Astrocyte (in vitro differentiated cells and primary cell): ENCODE data around the gene FLNC. TPM values are rescaled to one million over a fixed set of nuclear protein-coding genes. Genes with fewer than 3 reads are reported as not detected.

ENCODE experiments used
- DNase-seq: peaks from one replicate; pipeline ENCODE4 v3.0.0-alpha.2; 2010; ENCODE audit warnings: low read depth
- FAIRE-seq: peaks from 2 replicates; lab custom pipeline; 2011; peaks lifted over from hg19 to GRCh38; lab: Jason Lieb, UNC
- H2AFZ ChIP-seq: 2 replicates; pipeline ENCODE4 v1.6.0; 2012; ENCODE audit warnings: low read depth, low read length, inconsistent platforms
- H3K27ac ChIP-seq: 2 replicates; pipeline ENCODE4 v1.5.1; 2011; ENCODE audit warnings: low read depth, low read length, inconsistent platforms
- H3K27me3 ChIP-seq: 2 replicates; pipeline ENCODE4 v1.6.0; 2011; ENCODE audit warnings: low read length, inconsistent platforms; ENCODE audit not compliant: insufficient read depth
- H3K36me3 ChIP-seq: 2 replicates; pipeline ENCODE4 v1.5.1; 2011; ENCODE audit warnings: low read length, inconsistent platforms; ENCODE audit not compliant: insufficient read depth
- H3K4me1 ChIP-seq: 2 replicates; pipeline ENCODE4 v1.5.1; 2011; ENCODE audit warnings: low read length, inconsistent platforms; ENCODE audit not compliant: insufficient read depth
- H3K4me2 ChIP-seq: 2 replicates; pipeline ENCODE4 v1.6.0; 2012; ENCODE audit warnings: low read length, inconsistent platforms
- H3K4me3 ChIP-seq: 2 replicates; pipeline ENCODE4 v1.5.1; 2011; ENCODE audit warnings: low read depth, mild to moderate bottlenecking, low read length, inconsistent platforms; ENCODE audit not compliant: insufficient read depth
- H3K79me2 ChIP-seq: 2 replicates; pipeline ENCODE4 v1.6.0; 2012; ENCODE audit warnings: mild to moderate bottlenecking, low read length, inconsistent platforms; ENCODE audit not compliant: insufficient read depth
- H3K9ac ChIP-seq: 2 replicates; pipeline ENCODE4 v1.6.0; 2012; ENCODE audit warnings: mild to moderate bottlenecking, low read length, inconsistent platforms
- H3K9me3 ChIP-seq: 2 replicates; pipeline ENCODE4 v1.5.1; 2012; ENCODE audit warnings: low read depth, mild to moderate bottlenecking, low read length, inconsistent platforms; ENCODE audit not compliant: insufficient read depth
- H4K20me1 ChIP-seq: 2 replicates; pipeline ENCODE4 v1.6.0; 2012; ENCODE audit warnings: low read length, inconsistent platforms; ENCODE audit not compliant: insufficient read depth
- H3K27ac Mint-ChIP-seq: one replicate; pipeline ENCODE4 v1.8.0; 2021; ENCODE audit warnings: mild to moderate bottlenecking, mixed read lengths; ENCODE audit not compliant: unreplicated experiment
- H3K27me3 Mint-ChIP-seq: one replicate; pipeline ENCODE4 v1.8.0; 2021; ENCODE audit warnings: low read depth, mixed read lengths; ENCODE audit not compliant: unreplicated experiment
- H3K36me3 Mint-ChIP-seq: one replicate; pipeline ENCODE4 v1.8.0; 2021; ENCODE audit warnings: low read depth, mixed read lengths; ENCODE audit not compliant: unreplicated experiment
- H3K4me1 Mint-ChIP-seq: one replicate; pipeline ENCODE4 v1.8.0; 2021; ENCODE audit warnings: low read depth, mixed read lengths; ENCODE audit not compliant: unreplicated experiment
- H3K4me3 Mint-ChIP-seq: one replicate; pipeline ENCODE4 v1.8.0; 2021; ENCODE audit warnings: mild to moderate bottlenecking, moderate library complexity, mixed read lengths; ENCODE audit not compliant: unreplicated experiment
- H3K9me3 Mint-ChIP-seq: one replicate; pipeline ENCODE4 v1.8.0; 2021; ENCODE audit warnings: mild to moderate bottlenecking, mixed read lengths; ENCODE audit not compliant: unreplicated experiment
- CTCF ChIP-seq: IDR thresholded peaks from 2 replicates; pipeline ENCODE4 v1.5.1; 2011; ENCODE audit warnings: low read depth, mild to moderate bottlenecking, inconsistent platforms, low read length, moderate library complexity; ENCODE audit not compliant: insufficient read depth
- EZH2 ChIP-seq: IDR thresholded peaks from 2 replicates; pipeline ENCODE4 v1.6.1; 2012; ENCODE audit warnings: mild to moderate bottlenecking, low read length, inconsistent platforms; ENCODE audit not compliant: insufficient read depth
- total RNA-seq: library from RNA; stranded (reverse); gene quantifications from 2 replicates; pipeline ENCODE4 v1.2.1, GENCODE V29; 2021

The FLNC gene
- total RNA-seq, 1 donor from 2014 or later, result 364 TPM

DNA sequence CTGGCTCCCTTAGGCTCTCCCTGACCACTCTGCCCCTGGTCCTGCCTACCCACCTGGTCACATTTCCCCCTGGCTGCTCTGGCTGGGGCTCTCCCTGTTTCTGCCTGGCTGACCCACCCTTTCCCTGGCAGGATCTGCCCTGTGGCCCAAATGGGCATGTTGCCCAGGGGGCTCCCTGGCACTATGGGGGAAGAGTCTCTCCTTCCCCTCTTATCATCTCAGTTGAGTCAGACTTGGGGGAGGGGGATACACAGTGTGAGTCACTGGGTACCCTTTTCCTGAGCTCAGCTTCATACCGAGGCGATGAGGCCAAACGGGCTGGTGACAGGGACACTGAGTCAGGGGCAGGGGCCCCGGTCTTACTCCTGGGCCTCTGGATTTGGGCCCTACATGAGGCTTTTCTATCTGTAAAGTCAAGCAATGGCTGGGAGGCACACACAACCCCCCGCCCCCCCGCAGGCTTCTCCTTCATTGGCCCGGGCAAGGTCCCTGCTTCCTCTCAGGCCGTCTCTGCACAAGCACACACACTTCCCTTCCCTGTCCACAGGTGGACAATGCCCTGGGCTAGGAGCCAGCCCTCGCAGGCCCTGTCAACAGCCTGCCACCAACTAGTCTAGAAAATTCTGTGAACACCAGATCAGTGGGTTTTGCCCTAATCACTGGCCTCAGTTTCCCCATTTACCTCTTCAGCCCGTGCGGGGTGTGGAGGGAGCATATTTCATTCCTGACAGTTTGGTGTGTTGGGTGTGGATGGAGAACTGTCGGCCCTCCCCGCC is 627 bp upstream of the FLNC start:
- H3K36me3 ChIP-seq, result no peaks in the 10 kb centered on the region
- peaks cover 51% of the 10 kb centered on the region for H3K4me1 ChIP-seq
- H3K79me2 ChIP-seq, result peaks cover 40% of the 10 kb centered on the region
- H3K27ac ChIP-seq, result peak overlapping the region; percentile 91
- no peak for FAIRE-seq
- TF ChIP-seq CTCF (no peak), EZH2 (no peak)
- H3K4me2 ChIP-seq, result peak overlapping the region; percentile 99
- peak overlapping the region; percentile 41 for H3K4me3 ChIP-seq
- peaks cover 37% of the 10 kb centered on the region for H3K4me1 Mint-ChIP-seq
- peak overlapping the region; percentile 93 for H3K9ac ChIP-seq
- H3K9me3 ChIP-seq, result no peaks in the 10 kb centered on the region
- peaks cover 33% of the 10 kb centered on the region for H4K20me1 ChIP-seq
- no peaks in the 10 kb centered on the region for H3K27me3 ChIP-seq
- H3K36me3 Mint-ChIP-seq, result peaks cover 3% of the 10 kb centered on the region
- H3K4me3 Mint-ChIP-seq, result peak overlapping the region; percentile 81
- H2AFZ ChIP-seq, result no peak overlapping the region
- H3K27ac Mint-ChIP-seq, result peak overlapping the region; percentile 90
- H3K9me3 Mint-ChIP-seq, result no peaks in the 10 kb centered on the region
- no peaks in the 10 kb centered on the region for H3K27me3 Mint-ChIP-seq
- DNase-seq, result peak; percentile 73

- H3K9me3 ChIP-seq, result no peaks in the 10 kb centered on the region
- peak overlapping the region; percentile 93 for H3K4me3 ChIP-seq
- no peak for TF ChIP-seq EZH2
- TF ChIP-seq CTCF, result no peak
- peaks cover 68% of the 10 kb centered on the region for H3K4me1 ChIP-seq
- peak overlapping the region; percentile 46 for H2AFZ ChIP-seq
- Mint-ChIP-seq H3K27ac (peak overlapping the region; percentile 81), H3K4me1 (peaks cover 40% of the 10 kb centered on the region), H3K27me3 (no peaks in the 10 kb centered on the region), H3K36me3 (peaks cover 9% of the 10 kb centered on the region), H3K4me3 (peak overlapping the region; percentile 95), H3K9me3 (no peaks in the 10 kb centered on the region)
- peaks cover 9% of the 10 kb centered on the region for H3K36me3 ChIP-seq
- FAIRE-seq (no peak), DNase-seq (peak; percentile 74)
- H4K20me1 ChIP-seq, result peaks cover 51% of the 10 kb centered on the region
- H3K4me2 ChIP-seq, result peak overlapping the region; percentile 99
- H3K27ac ChIP-seq, result peak overlapping the region; percentile 90
- peak overlapping the region; percentile 93 for H3K9ac ChIP-seq
- H3K27me3 ChIP-seq, result no peaks in the 10 kb centered on the region
- H3K79me2 ChIP-seq, result peaks cover 58% of the 10 kb centered on the region
These were observed 1.2 kb downstream of the FLNC start for GRCh38 chr7:128831178-128831993.
